Mesodermal cell (in vitro differentiated cells): Measurements from ENCODE around the gene FAM25A.
"Not testable (repeated sequence)": the region's sequence is repeated elsewhere in the genome, so short reads cannot be mapped to it uniquely, and the experiment has no call there.

Experiments used
- H3K27ac ChIP-seq: 2 replicates; pipeline ENCODE4 v1.7.0; 2013; ENCODE audit warnings: mild to moderate bottlenecking, low read depth, low read length, moderate library complexity; ENCODE audit not compliant: severe bottlenecking
- H3K36me3 ChIP-seq: 2 replicates; pipeline ENCODE4 v1.7.1; 2013; ENCODE audit warnings: mild to moderate bottlenecking, low read length, moderate library complexity; ENCODE audit not compliant: control insufficient read depth, insufficient read depth
- H3K4me1 ChIP-seq: one replicate; pipeline ENCODE4 v1.7.1; 2013; ENCODE audit warnings: mild to moderate bottlenecking, low read length; ENCODE audit not compliant: insufficient read depth, control insufficient read depth, poor library complexity, severe bottlenecking
- H3K4me3 ChIP-seq: 2 replicates; pipeline ENCODE4 v1.7.0; 2013; ENCODE audit warnings: low read length, control low read depth, mild to moderate bottlenecking; ENCODE audit not compliant: insufficient read depth, poor library complexity, severe bottlenecking; ENCODE audit errors: extremely low read depth
- H3K9me3 ChIP-seq: 2 replicates; pipeline ENCODE4 v1.7.1; 2013; ENCODE audit warnings: mild to moderate bottlenecking, low read length, moderate library complexity; ENCODE audit not compliant: control insufficient read depth
- WGBS, 2 experiments: methylation state at CpG; one replicate each; pipeline ENCODE4 v1.1.5; 2013; ENCODE audit warnings: missing lambda C conversion rate in 2 of 2; ENCODE audit not compliant: insufficient coverage in 2 of 2; 5-methylcytosine and 5-hydroxymethylcytosine counted together

The FAM25A gene

DNA sequence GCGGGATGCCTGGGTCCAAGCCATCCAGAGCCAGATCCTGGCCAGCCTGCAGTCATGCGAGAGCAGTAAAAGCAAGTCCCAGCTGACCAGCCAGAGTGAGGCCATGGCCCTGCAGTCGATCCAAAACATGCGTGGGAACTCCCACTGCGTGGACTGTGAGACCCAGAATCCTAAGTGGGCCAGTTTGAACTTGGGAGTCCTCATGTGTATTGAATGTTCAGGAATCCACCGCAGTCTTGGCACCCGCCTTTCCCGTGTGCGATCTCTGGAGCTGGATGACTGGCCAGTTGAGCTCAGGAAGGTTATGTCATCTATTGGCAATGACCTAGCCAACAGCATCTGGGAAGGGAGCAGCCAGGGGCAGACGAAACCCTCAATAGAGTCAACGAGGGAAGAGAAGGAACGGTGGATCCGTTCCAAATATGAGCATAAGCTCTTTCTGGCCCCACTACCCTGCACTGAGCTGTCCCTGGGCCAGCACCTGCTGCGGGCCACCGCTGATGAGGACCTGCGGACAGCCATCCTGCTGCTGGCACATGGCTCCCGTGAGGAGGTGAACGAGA lies 10.9 kb upstream of the FAM25A start:
- H3K4me3 ChIP-seq, H3K9me3 ChIP-seq, H3K27ac ChIP-seq, H3K4me1 ChIP-seq, H3K36me3 ChIP-seq: not testable (repeated sequence)
- WGBS, 2 experiments = 95 to 97% methylated on average over 7 to 8 of the region's 18 CpGs

DNA sequence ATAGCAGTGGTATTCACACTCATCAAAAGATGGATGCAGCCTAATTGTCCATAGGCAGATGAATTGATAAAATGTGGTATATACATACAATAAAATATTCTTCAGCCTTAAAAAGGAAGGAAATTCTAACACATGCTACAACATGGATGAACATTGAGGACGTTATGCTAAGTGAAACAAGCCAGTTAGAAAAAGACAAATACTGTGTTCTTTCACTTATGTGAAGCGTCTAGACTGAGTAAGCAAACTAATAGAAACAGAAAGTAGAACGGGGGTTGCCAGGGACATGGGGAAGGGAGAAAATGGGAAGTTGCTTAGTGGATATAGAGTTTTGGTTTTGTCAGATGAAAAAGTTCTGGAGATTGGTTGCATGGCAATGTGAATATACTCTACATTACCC lies 6.6 kb upstream of the FAM25A start:
- not testable (repeated sequence) for H3K4me3 ChIP-seq, H3K27ac ChIP-seq, H3K9me3 ChIP-seq, H3K4me1 ChIP-seq, H3K36me3 ChIP-seq
- no CpG with 5 or more reads among the region's 3 CpGs for WGBS, 2 experiments

DNA sequence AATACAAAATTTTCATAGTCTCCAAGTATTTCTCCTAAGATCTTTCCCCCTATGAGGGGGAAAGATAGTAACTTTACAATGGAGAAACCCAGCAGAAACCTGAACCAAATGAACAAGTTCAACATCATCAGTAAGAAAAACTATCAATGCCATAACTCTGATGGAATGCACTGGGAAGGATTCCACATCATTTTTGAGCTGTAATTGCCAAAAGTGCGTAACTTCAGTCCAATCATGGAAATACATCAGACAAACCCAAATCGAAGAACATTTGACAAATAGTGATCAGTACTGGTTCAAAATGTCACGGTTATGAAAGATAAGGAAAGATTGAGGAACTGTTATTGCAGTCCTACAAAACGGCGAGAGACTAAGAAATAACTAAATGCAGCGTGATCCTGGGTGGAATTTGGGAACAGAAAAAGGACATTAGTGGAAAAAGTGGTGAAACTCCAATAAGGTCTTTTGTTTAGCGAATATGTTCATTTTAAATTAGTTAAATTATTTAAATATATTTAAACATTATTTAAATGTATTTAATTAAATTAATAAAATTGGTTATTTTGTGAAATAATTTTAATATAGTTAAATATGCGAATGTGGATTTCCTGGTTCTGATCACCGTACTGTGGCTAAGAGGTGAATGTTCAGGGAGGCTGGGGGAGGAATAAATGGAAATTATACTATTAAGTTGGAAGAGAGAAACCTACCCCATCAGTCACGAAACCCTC lies 4.9 kb upstream of the FAM25A start:
- no CpG with 5 or more reads among the region's 10 CpGs for WGBS, 2 experiments

DNA sequence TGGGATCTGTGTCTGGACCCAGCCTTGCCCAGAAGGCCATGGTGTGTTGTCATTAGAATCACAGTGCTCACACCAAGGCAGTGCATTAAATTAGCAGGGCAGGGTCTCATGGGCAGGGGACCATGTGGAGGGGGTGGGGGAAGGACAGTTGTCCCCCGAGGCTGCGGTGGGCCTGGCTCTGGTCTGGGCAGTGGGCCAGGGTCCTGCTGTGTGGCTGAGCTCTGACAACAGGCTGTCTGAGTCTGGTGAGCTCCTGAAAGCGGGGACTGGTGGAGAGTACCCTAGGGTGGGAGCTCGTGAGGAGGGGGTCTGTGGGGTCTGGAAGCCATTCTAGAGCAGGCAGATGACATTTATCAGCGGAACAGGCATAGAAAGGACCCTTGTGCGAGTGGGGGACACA lies 2.0 kb upstream of the FAM25A start:
- H3K9me3 ChIP-seq, H3K27ac ChIP-seq, H3K4me1 ChIP-seq, H3K36me3 ChIP-seq, H3K4me3 ChIP-seq: not testable (repeated sequence)
- 86 to 100% methylated on average over 1 to 2 of the region's 6 CpGs for WGBS, 2 experiments

More for the DNA sequence above, 4.9 kb upstream of the FAM25A start:
- H3K4me3 ChIP-seq, H3K4me1 ChIP-seq, H3K36me3 ChIP-seq, H3K9me3 ChIP-seq, H3K27ac ChIP-seq: not testable (repeated sequence)

DNA sequence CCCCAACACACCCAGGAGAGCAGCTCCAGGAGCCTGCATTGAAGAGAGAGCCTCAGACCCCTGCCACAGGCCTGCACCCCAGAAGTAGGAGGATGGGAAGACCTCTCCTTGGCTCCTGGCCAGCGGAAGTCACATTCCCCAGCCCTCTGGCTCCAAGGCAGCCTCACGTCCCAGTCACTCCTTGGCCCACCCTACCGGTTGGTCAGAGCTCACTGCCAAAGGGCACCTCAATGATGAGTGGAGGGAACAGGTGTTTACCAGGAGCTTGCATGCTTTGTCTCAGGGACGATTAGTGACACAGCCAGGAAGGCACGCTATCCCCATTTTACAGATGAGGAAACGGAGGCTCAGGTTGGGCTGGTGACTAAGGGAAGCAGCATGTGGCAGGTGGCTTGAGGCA lies 1.0 kb upstream of the FAM25A start:
- not testable (repeated sequence) for H3K36me3 ChIP-seq, H3K4me3 ChIP-seq, H3K27ac ChIP-seq, H3K9me3 ChIP-seq, H3K4me1 ChIP-seq
- 91% methylated on average over 4 of the region's 6 CpGs for WGBS, 2 experiments

DNA sequence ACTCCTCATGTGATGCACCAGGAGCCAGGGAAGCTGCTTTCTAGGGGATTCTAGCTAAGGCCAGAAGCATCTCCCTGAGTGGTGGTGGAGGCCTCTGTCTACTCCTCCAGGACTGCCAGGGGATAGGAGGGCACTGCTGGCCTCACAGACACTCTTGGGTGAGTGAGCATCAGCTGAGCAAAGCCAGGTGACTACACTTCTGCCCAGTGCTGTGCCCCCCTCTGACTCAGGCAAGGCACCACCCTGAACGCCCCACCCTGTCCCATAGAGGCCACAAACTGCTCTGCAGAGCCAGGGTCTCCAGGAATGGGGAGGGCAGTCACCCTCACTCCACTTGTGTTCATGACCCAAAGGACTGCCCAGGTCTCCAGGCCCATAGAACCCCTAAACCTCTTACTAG lies 590 bp upstream of the FAM25A start:
- H3K27ac ChIP-seq, H3K36me3 ChIP-seq, H3K4me3 ChIP-seq, H3K4me1 ChIP-seq, H3K9me3 ChIP-seq: not testable (repeated sequence)
- WGBS, 2 experiments = no CpG with 5 or more reads among the region's 1 CpG

DNA sequence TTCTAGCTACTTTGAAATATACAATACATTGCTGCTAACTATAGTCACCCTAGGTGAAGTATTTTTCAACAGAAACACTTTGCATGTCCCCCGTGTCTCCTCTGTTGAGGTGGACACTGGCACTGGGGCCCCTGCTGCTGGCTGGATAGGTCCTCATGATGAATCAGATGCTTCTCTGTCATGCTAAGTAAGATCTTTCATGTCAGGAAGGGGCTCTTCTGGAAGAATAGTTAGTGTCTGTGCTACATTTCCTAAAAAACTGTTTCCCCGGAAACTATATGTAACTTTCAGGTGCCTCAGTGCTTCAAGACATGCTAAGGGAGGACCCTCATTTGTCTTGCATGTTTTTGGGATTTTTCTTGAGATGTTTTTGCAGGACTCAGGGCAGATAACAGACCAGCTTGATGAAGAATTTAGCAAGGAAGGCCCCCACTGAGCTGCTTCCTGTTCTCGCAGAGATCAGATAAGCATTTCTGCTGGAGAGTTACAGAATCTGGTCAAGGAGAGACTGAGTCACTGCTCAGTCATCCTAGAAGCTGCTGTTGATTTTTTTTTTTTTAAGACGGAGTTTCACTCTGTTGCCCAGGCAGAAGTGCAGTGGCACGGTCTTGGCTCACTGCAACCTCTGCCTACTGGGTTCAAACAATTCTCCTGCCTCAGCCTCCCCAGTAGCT lies 5.3 kb downstream of the FAM25A start:
- H3K36me3 ChIP-seq, H3K4me1 ChIP-seq, H3K4me3 ChIP-seq, H3K9me3 ChIP-seq: not testable (repeated sequence)
- WGBS, 2 experiments = 0 to 11% methylated on average over 3 of the region's 5 CpGs
- peak overlapping the region; percentile 87 for H3K27ac ChIP-seq

DNA sequence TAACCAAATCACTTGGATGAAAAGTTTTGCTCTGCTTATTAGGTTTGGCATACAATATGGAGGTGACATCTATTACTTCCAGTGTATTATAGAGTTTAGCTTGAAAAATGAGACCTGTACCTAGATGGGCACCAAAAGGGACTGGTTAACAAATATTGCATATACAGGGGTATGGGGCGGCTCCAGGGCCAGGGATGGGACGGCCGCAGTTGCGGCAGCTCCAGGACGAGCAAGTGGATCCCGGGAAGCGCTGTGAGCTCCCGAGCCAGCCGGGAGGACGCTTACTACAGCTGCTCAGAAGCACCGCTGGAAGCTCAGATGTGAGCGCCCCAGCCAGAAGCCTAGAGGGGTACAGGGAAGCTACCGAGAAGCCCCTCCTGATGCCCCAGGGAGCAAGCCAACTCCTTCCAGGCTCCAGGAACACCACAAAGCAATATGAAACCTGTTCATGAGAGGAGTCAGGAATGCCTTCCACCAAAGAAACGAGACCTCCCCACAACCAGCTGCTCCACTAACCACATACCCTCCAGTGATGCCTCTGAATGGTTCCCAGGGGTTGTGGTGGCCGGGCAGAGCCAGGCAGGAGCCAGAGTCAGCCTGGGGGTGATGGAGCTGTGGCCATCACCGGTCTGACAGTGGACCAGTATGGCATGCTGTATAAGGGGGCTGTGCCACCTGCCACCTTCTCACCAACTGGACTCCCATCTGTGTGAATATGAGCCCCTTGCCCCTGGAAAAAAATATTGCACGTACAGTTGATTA lies 6.8 kb downstream of the FAM25A start:
- not testable (repeated sequence) for H3K9me3 ChIP-seq, H3K4me1 ChIP-seq, H3K36me3 ChIP-seq, H3K4me3 ChIP-seq, H3K27ac ChIP-seq
- 91 to 100% methylated on average over 3 to 12 of the region's 17 CpGs for WGBS, 2 experiments

DNA sequence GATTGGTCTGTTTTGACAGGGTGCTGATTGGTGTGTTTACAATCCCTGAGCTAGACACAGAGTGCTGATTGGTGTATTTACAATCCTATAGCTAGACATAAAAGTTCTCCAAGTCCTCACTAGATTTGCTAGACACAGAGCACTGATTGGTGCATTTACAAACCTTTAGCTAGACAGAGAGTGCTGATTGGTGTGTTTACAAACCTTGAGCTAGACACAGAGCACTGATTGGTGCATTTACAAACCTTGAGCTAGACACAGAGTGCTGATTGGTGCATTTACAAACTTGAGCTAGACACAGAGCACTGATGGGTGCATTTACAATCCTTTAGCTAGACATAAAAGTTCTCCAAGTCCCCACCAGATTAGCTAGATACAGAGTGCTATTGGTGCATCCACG lies 10.3 kb downstream of the FAM25A start:
- not testable (repeated sequence) for H3K9me3 ChIP-seq, H3K4me3 ChIP-seq, H3K27ac ChIP-seq, H3K4me1 ChIP-seq, H3K36me3 ChIP-seq
- 100% methylated on average over 1 of the region's 1 CpG for WGBS, 2 experiments

DNA sequence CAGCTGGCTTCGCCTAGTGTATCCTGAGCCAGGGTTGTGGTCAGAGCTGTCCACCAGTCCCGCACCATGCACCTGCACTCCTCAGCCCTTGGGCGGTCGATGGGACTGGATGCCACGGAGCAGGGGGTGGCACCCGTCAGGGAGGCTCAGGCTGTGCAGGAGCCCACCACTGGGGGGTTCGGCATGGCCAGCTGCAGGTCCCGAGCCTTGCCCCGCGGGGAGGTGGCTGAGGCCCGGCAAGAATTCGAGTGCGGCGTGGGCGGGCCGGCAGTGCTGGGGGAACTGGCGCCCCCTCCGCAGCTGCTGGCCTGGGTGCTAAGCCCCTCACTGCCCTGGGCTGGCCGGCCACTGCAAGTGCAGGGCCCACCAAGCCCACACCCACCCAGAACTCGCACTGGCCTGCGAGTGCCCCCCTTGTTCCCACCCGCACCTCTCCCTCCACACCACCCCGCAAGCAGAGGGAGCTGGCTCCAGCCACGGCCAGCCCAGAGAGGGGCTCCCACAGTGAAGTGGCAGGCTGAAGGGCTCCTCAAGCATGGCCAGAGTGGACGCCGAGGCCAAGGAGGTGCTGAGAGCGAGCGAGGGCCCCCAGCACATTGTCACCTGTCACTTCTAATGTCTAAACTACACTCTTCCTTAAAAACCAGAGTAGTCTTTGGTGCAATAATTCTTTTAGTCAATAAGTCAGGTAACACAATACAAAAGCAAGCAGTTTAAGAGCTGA lies 11.0 kb downstream of the FAM25A start:
- H3K4me3 ChIP-seq = no peak overlapping the region
- WGBS, 2 experiments = 97 to 98% methylated on average over 18 to 27 of the region's 28 CpGs
- H3K36me3 ChIP-seq = no peaks in the 10 kb centered on the region

More for the DNA sequence above, 11.0 kb downstream of the FAM25A start:
- Histone ChIP-seq H3K27ac (no peak overlapping the region), H3K4me1 (peaks cover 4% of the 10 kb centered on the region), H3K9me3 (peaks cover 10% of the 10 kb centered on the region)
